K562 (cell line): ENCODE measurements around the gene PPFIBP2. TPM values are rescaled to one million over a fixed set of nuclear protein-coding genes. Genes with fewer than 3 reads are reported as not detected.

Source experiments
- ATAC-seq: fragments of 200-7000 bp; cut with Tn5 transposase; 3 replicates; pipeline ENCODE4 v1.9.1; 2020; ENCODE audit warnings: moderate library complexity
- BruUV-seq: library from RNA; stranded (reverse); fragments of 400-500 nt; replicated peaks from 2 replicates; lab custom pipeline; 2021; lab: Mats Ljungman, UMichigan
- CTCF ChIA-PET: fragments of 300-600 bp; formaldehyde crosslinking; extraction: SDS; loops from one replicate; lab custom pipeline; 2021; ENCODE audit warnings: low intra/inter-chr PET ratio; lab: Yijun Ruan, JAX
- POLR2A ChIA-PET: fragments of 300-600, 350-650 bp; sonication (Branson Sonifier 250); formaldehyde crosslinking; extraction: SDS; loops from one replicate; lab custom pipeline; 2021; ENCODE audit warnings: antibody characterized with exemption, inconsistent platforms; lab: Yijun Ruan, JAX
- DNase-seq, 4 experiments: peaks; one replicate each; pipeline versions ENCODE4 v3.0.0 to v3.0.0-alpha.2; 2011 to 2018; ENCODE audit warnings: low spot score in 3 of 4, mixed read lengths in 3 of 4; ENCODE audit errors: extremely low read depth in 1 of 4
- FAIRE-seq: peaks from 2 replicates; lab custom pipeline; 2011; peaks lifted over from hg19 to GRCh38; lab: Jason Lieb, UNC
- H2AFZ ChIP-seq: 2 replicates; pipeline ENCODE4 v1.6.0; 2011; ENCODE audit warnings: low read depth, low read length, control low read depth, inconsistent platforms
- H3K27ac ChIP-seq: fragments of 200-600 bp; 3 replicates; pipeline ENCODE4 v1.8.0; 2011; ENCODE audit warnings: low read depth, mild to moderate bottlenecking, control low read depth, inconsistent platforms, low read length, moderate library complexity, mixed read lengths; ENCODE audit errors: extremely low read depth
- H3K27me3 ChIP-seq, 2 experiments: fragments of 300-600 bp in 1 of 2; 2 replicates in 1 of 2; 3 replicates in 1 of 2; pipeline versions ENCODE4 v1.6.0 to v1.8.0; 2011; ENCODE audit warnings: inconsistent platforms in 2 of 2, low read length in 2 of 2, mild to moderate bottlenecking in 1 of 2, mixed read lengths in 1 of 2, moderate library complexity in 1 of 2; ENCODE audit not compliant: control insufficient read depth in 2 of 2, insufficient read depth in 2 of 2
- H3K36me3 ChIP-seq: fragments of 300-600 bp; 3 replicates; pipeline ENCODE4 v1.8.0; 2011; ENCODE audit warnings: mild to moderate bottlenecking, low read length, inconsistent platforms; ENCODE audit not compliant: control insufficient read depth, insufficient read depth
- H3K4me1 ChIP-seq, 2 experiments: fragments of 200-600 bp in 1 of 2; replicated peaks in 1 of 2; 2 replicates in 1 of 2; 3 replicates in 1 of 2; pipeline versions ENCODE4 v1.5.1 to v1.8.0; 2011; ENCODE audit warnings: inconsistent platforms in 2 of 2, low read length in 2 of 2, mild to moderate bottlenecking in 1 of 2, mixed read lengths in 1 of 2, moderate library complexity in 1 of 2; ENCODE audit not compliant: control insufficient read depth in 2 of 2, insufficient read depth in 2 of 2
- H3K4me2 ChIP-seq: 2 replicates; pipeline ENCODE4 v1.6.1; 2011; ENCODE audit warnings: low read length, control low read depth, inconsistent platforms, mixed read lengths; ENCODE audit not compliant: insufficient read depth
- H3K4me3 ChIP-seq: fragments of 200-600 bp; sonication (generic), shearing (Covaris generic); 2 replicates; pipeline ENCODE4 v1.5.1; 2016; ENCODE audit warnings: control low read depth, inconsistent platforms
- H3K79me2 ChIP-seq: fragments of 200-600 bp; 3 replicates; pipeline ENCODE4 v1.8.0; 2011; ENCODE audit warnings: low read length, inconsistent platforms; ENCODE audit not compliant: control insufficient read depth, insufficient read depth
- H3K9ac ChIP-seq, 2 experiments: 2 replicates each; pipeline versions ENCODE4 v1.6.0 to v1.6.1; 2011; ENCODE audit warnings: low read depth in 2 of 2, low read length in 2 of 2, control low read depth in 1 of 2, inconsistent platforms in 1 of 2, mild to moderate bottlenecking in 1 of 2, mixed read lengths in 1 of 2; ENCODE audit not compliant: insufficient read depth in 1 of 2
- H3K9me1 ChIP-seq: one replicate; pipeline ENCODE4 v1.6.0; 2011; ENCODE audit warnings: inconsistent platforms, mild to moderate bottlenecking, low read length, moderate library complexity; ENCODE audit not compliant: control insufficient read depth, insufficient read depth
- H3K9me3 ChIP-seq: replicated peaks from 2 replicates; pipeline ENCODE4 v1.5.1; 2011; ENCODE audit warnings: low read depth, low read length, inconsistent platforms; ENCODE audit not compliant: control insufficient read depth, insufficient read depth
- H4K20me1 ChIP-seq: replicated peaks from 2 replicates; pipeline ENCODE4 v1.6.1; 2011; ENCODE audit warnings: low read length, inconsistent platforms, mixed read lengths; ENCODE audit not compliant: control insufficient read depth, insufficient read depth
- ATF4 ChIP-seq: fragments of 450-650 bp; formaldehyde crosslinking; IDR thresholded peaks from 2 replicates; pipeline ENCODE4 v1.4.0; 2022; ENCODE audit warnings: mild to moderate bottlenecking, moderate library complexity
- DLX4 ChIP-seq: fragments of 250-450 bp; sonication (Bioruptor Pico); IDR thresholded peaks from 2 replicates; pipeline ENCODE4 v1.6.1; 2021; ENCODE audit warnings: mild to moderate bottlenecking
- GTF2E2 ChIP-seq: fragments of 200-800 bp; sonication (Bioruptor generic); IDR thresholded peaks from 2 replicates; pipeline ENCODE4 v1.6.1; 2016; ENCODE audit warnings: missing genetic modification characterization, missing compliant biosample characterization
- KAT8 ChIP-seq: fragments of 450-650 bp; IDR thresholded peaks from 2 replicates; pipeline ENCODE4 v1.6.1; 2016; ENCODE audit warnings: low read depth, mild to moderate bottlenecking
- MCM5 ChIP-seq: fragments of 450-650 bp; IDR thresholded peaks from 2 replicates; pipeline ENCODE4 v1.6.1; 2016; ENCODE audit warnings: low read depth
- MYNN ChIP-seq, 2 experiments: sonication (generic); formaldehyde crosslinking in 1 of 2; IDR thresholded peaks; 2 replicates each; pipeline versions ENCODE4 v1.5.0 to v1.6.1; 2016 to 2020; ENCODE audit warnings: antibody characterized with exemption in 1 of 2, missing genetic modification reagents in 1 of 2
- POLR2B ChIP-seq: fragments of 450-650 bp; IDR thresholded peaks from 2 replicates; pipeline ENCODE4 v1.6.1; 2018; ENCODE audit warnings: low read depth; ENCODE audit not compliant: partially characterized antibody
- RBM14 ChIP-seq: fragments of 200-400 bp; formaldehyde crosslinking; IDR thresholded peaks from 2 replicates; pipeline ENCODE4 v1.6.1; 2018; ENCODE audit warnings: low read depth, mild to moderate bottlenecking, low read length, moderate library complexity, borderline replicate concordance; ENCODE audit not compliant: insufficient read depth
- TCFL5 ChIP-seq: fragments of 250-450 bp; sonication (Bioruptor Pico); conservative IDR thresholded peaks from 2 replicates; pipeline ENCODE4 v1.6.1; 2021; ENCODE audit warnings: mild to moderate bottlenecking, moderate library complexity, matching md5 sums
- TFAM ChIP-seq: fragments of 250-450 bp; sonication (Bioruptor Pico); conservative IDR thresholded peaks from 2 replicates; pipeline ENCODE4 v1.5.0; 2021; ENCODE audit warnings: mild to moderate bottlenecking, moderate library complexity
- ZNF23 ChIP-seq: fragments of 250-450 bp; sonication (Bioruptor Pico); IDR thresholded peaks from 2 replicates; pipeline ENCODE4 v1.4.0; 2020; ENCODE audit warnings: mild to moderate bottlenecking
- WGBS: fragments of 100-300 bp; shearing (Covaris generic); methylation state at CpG from one replicate; pipeline ENCODE4 v1.1.6; 2016; ENCODE audit warnings: low coverage, mixed read lengths; ENCODE audit not compliant: insufficient coverage; ENCODE audit errors: missing lambda C conversion rate; 5-methylcytosine and 5-hydroxymethylcytosine counted together
- in situ Hi-C: fragments of 300-500 bp; cut with MboI; formaldehyde crosslinking; loops from 4 replicates; pipeline ENCODE4 v1.15.0; 2018; ENCODE audit warnings: inconsistent platforms, mixed read lengths
- intact Hi-C: fragments of 100-400 bp; cut with micrococcal nuclease; formaldehyde crosslinking; loops from 2 replicates; pipeline ENCODE4 v1.14.2; 2022
- polyA plus RNA-seq, 8 experiments: library from polyadenylated mRNA; depleted of rRNA in 4 of 8; stranded (reverse) in 5 of 8; unstranded in 3 of 8; fragments of >200 nt; fragmentation: Nextera tagmentation in 2 of 8; fragmentation: Illumina TruSeq in 1 of 8; extraction: Ambion mirVana in 2 of 8; extraction: Trizol in 1 of 8; gene quantifications; 2 replicates each; pipeline versions ENCODE4 v1.2.1 to v1.2.3, GENCODE V29; 2011 to 2014; ENCODE audit warnings: inconsistent platforms in 1 of 8, missing spikeins in 1 of 8
- total RNA-seq, 7 experiments: library from RNA; depleted of rRNA in 6 of 7; stranded (reverse); fragments of >200 nt in 6 of 7; fragmentation: Illumina TruSeq in 2 of 7; extraction: Trizol in 2 of 7; gene quantifications; 2 replicates each; pipeline versions ENCODE4 v1.2.1 to v1.2.3, GENCODE V29; 2011 to 2021; ENCODE audit warnings: low replicate concordance in 1 of 7
- TF ChIP-seq, protein P1 (sequence below): fragments of 150-350 bp; IDR thresholded peaks from 2 replicates; pipeline ENCODE4 v1.6.1; 2014; ENCODE audit warnings: low read depth, mild to moderate bottlenecking, low read length, borderline replicate concordance
- TF ChIP-seq, protein P2 (sequence below): fragments of 450-650 bp; IDR thresholded peaks from 2 replicates; pipeline ENCODE4 v1.6.1; 2016; ENCODE audit warnings: missing biosample characterization, missing genetic modification characterization
- TF ChIP-seq, protein P3 (sequence below): fragments of 450-650 bp; IDR thresholded peaks from 2 replicates; pipeline ENCODE4 v1.7.1; 2018; ENCODE audit warnings: mild to moderate bottlenecking, low read depth; ENCODE audit not compliant: partially characterized antibody

The PPFIBP2 gene
- total and polyA plus RNA-seq, 9 of the 15 experiments (the other 6 are each of a cell fraction or from before 2014, with no cell fraction given), result 0.18 to 3.4 (median 1.2) TPM

DNA sequence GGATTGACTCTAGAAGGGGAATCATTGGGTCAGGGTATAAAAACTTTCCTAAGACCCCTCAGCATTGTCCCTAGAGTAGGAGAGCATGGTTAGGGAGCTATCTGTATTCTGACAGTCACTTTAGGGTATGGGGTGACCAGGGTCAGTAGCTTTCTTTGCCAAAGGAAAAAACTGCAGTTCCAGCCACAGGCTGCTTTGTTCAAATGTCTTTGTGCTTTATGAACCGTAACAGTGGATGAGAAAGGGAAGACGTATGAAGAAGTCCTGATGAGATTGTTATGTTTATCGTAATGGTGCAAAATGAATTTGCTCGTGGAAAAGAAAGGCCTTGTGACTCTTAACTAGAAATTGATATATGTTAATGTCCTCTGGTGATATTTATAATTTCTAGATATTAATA is 129.5 kb downstream of the PPFIBP2 start:
- BruUV-seq, result no TSS peak
- no peak overlapping the region for H2AFZ ChIP-seq
- POLR2A ChIA-PET, result interaction anchor here (0.6 to 1.0 kb wide), 3 partner anchors 19 to 72 kb away, joined by 3 read pairs; no protein-coding TSS in a partner anchor
- TF ChIP-seq ATF4 (CRISPR knock-in tag) (no peak), KAT8 (no peak), ZNF23 (CRISPR knock-in tag) (no peak), GTF2E2 (tag) (no peak), DLX4 (CRISPR knock-in tag) (no peak), MCM5 (no peak), RBM14 (no peak), POLR2B (no peak), TCFL5 (CRISPR knock-in tag) (no peak), MYNN (IDR thresholded peaks at IDR 0.05) (no peak), MYNN (CRISPR knock-in tag; IDR thresholded peaks at IDR 0.05) (no peak), TFAM (CRISPR knock-in tag) (no peak)
- TF ChIP-seq, protein P1, sequence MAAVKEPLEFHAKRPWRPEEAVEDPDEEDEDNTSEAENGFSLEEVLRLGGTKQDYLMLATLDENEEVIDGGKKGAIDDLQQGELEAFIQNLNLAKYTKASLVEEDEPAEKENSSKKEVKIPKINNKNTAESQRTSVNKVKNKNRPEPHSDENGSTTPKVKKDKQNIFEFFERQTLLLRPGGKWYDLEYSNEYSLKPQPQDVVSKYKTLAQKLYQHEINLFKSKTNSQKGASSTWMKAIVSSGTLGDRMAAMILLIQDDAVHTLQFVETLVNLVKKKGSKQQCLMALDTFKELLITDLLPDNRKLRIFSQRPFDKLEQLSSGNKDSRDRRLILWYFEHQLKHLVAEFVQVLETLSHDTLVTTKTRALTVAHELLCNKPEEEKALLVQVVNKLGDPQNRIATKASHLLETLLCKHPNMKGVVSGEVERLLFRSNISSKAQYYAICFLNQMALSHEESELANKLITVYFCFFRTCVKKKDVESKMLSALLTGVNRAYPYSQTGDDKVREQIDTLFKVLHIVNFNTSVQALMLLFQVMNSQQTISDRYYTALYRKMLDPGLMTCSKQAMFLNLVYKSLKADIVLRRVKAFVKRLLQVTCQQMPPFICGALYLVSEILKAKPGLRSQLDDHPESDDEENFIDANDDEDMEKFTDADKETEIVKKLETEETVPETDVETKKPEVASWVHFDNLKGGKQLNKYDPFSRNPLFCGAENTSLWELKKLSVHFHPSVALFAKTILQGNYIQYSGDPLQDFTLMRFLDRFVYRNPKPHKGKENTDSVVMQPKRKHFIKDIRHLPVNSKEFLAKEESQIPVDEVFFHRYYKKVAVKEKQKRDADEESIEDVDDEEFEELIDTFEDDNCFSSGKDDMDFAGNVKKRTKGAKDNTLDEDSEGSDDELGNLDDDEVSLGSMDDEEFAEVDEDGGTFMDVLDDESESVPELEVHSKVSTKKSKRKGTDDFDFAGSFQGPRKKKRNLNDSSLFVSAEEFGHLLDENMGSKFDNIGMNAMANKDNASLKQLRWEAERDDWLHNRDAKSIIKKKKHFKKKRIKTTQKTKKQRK, result no peak
- TF ChIP-seq, protein P2, sequence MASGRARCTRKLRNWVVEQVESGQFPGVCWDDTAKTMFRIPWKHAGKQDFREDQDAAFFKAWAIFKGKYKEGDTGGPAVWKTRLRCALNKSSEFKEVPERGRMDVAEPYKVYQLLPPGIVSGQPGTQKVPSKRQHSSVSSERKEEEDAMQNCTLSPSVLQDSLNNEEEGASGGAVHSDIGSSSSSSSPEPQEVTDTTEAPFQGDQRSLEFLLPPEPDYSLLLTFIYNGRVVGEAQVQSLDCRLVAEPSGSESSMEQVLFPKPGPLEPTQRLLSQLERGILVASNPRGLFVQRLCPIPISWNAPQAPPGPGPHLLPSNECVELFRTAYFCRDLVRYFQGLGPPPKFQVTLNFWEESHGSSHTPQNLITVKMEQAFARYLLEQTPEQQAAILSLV, result no peak
- TF ChIP-seq, protein P3, sequence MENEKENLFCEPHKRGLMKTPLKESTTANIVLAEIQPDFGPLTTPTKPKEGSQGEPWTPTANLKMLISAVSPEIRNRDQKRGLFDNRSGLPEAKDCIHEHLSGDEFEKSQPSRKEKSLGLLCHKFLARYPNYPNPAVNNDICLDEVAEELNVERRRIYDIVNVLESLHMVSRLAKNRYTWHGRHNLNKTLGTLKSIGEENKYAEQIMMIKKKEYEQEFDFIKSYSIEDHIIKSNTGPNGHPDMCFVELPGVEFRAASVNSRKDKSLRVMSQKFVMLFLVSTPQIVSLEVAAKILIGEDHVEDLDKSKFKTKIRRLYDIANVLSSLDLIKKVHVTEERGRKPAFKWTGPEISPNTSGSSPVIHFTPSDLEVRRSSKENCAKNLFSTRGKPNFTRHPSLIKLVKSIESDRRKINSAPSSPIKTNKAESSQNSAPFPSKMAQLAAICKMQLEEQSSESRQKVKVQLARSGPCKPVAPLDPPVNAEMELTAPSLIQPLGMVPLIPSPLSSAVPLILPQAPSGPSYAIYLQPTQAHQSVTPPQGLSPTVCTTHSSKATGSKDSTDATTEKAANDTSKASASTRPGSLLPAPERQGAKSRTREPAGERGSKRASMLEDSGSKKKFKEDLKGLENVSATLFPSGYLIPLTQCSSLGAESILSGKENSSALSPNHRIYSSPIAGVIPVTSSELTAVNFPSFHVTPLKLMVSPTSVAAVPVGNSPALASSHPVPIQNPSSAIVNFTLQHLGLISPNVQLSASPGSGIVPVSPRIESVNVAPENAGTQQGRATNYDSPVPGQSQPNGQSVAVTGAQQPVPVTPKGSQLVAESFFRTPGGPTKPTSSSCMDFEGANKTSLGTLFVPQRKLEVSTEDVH, result no peak

More for the DNA sequence above, 129.5 kb downstream of the PPFIBP2 start:
- ATAC-seq (no peak), FAIRE-seq (no peak), DNase-seq (no peak)
- Histone ChIP-seq H3K9me1 (no peaks in the 10 kb centered on the region), H4K20me1 (no peaks in the 10 kb centered on the region), H3K9ac (no peak overlapping the region), H3K4me3 (no peak overlapping the region), H3K79me2 (no peaks in the 10 kb centered on the region), H3K9me3 (no peaks in the 10 kb centered on the region), H3K27ac (no peak overlapping the region), H3K36me3 (no peaks in the 10 kb centered on the region), H3K4me2 (no peak overlapping the region), H3K4me1 (no peaks in the 10 kb centered on the region; a peak in 1 of 5 replicates), H3K27me3 (peaks cover 0 to 35% of the 10 kb centered on the region in 2 experiments; a peak in 3 of 5 replicates)
- CTCF ChIA-PET, result no interaction called here
- WGBS, result 18% methylated on average over 4 of the region's 4 CpGs
- in situ Hi-C loops, result no loop called here
- intact Hi-C loops, result no loop called here
